Hepatocyte (in vitro differentiated cells): Measurements from ENCODE around the gene DTNA. TPM values are rescaled to one million over a fixed set of nuclear protein-coding genes. Genes with fewer than 3 reads are reported as not detected.

Source experiments
- DNase-seq: peaks from one replicate; pipeline ENCODE4 v3.0.0-alpha.2; 2016; ENCODE audit warnings: low spot score
- H2AFZ ChIP-seq: fragments of 200-600 bp; sonication (generic); 2 replicates; pipeline ENCODE4 v1.6.0; 2016; ENCODE audit warnings: antibody characterized with exemption, mild to moderate bottlenecking
- H3K27ac ChIP-seq: fragments of 200-600 bp; sonication (generic); 2 replicates; pipeline ENCODE4 v1.5.1; 2016; ENCODE audit warnings: mild to moderate bottlenecking
- H3K27me3 ChIP-seq: fragments of 200-600 bp; sonication (generic); 2 replicates; pipeline ENCODE4 v1.6.1; 2016
- H3K36me3 ChIP-seq: fragments of 200-600 bp; sonication (generic); replicated peaks from 2 replicates; pipeline ENCODE4 v1.5.1; 2016; ENCODE audit warnings: low read depth; ENCODE audit not compliant: insufficient read depth
- H3K4me1 ChIP-seq: fragments of 200-600 bp; sonication (generic); 2 replicates; pipeline ENCODE4 v1.5.1; 2016; ENCODE audit warnings: mild to moderate bottlenecking, moderate library complexity; ENCODE audit not compliant: insufficient read depth
- H3K4me2 ChIP-seq: fragments of 200-600 bp; sonication (generic); 2 replicates; pipeline ENCODE4 v1.6.0; 2016
- H3K4me3 ChIP-seq: fragments of 200-600 bp; sonication (generic); 2 replicates; pipeline ENCODE4 v1.5.1; 2016; ENCODE audit warnings: mild to moderate bottlenecking
- H3K79me2 ChIP-seq: fragments of 200-600 bp; sonication (generic); 2 replicates; pipeline ENCODE4 v1.6.0; 2017; ENCODE audit warnings: mild to moderate bottlenecking
- H3K9me2 ChIP-seq: fragments of 200-600 bp; sonication (generic); replicated peaks from 2 replicates; pipeline ENCODE4 v1.6.0; 2017; ENCODE audit warnings: mild to moderate bottlenecking; ENCODE audit not compliant: insufficient read depth
- H3K9me3 ChIP-seq: fragments of 200-600 bp; sonication (generic); 2 replicates; pipeline ENCODE4 v1.5.1; 2016; ENCODE audit warnings: low read depth, mild to moderate bottlenecking
- H4K20me1 ChIP-seq: fragments of 200-600 bp; sonication (generic); 2 replicates; pipeline ENCODE4 v1.6.0; 2016; ENCODE audit warnings: mild to moderate bottlenecking; ENCODE audit not compliant: insufficient read depth, poor library complexity, severe bottlenecking
- CTCF ChIP-seq: fragments of 200-600 bp; sonication (generic); IDR thresholded peaks from 2 replicates; pipeline ENCODE4 v1.5.1; 2016; ENCODE audit warnings: antibody characterized with exemption, mild to moderate bottlenecking; ENCODE audit not compliant: poor library complexity
- EZH2 ChIP-seq: fragments of 200-600 bp; sonication (generic); IDR thresholded peaks from 2 replicates; pipeline ENCODE4 v1.6.1; 2016; ENCODE audit warnings: antibody characterized with exemption, mild to moderate bottlenecking, borderline replicate concordance
- EZH2phosphoT487 ChIP-seq: fragments of 200-600 bp; sonication (generic); IDR thresholded peaks from one replicate; pipeline ENCODE4 v1.6.1; 2018; ENCODE audit warnings: antibody characterized with exemption, mild to moderate bottlenecking, low read depth, moderate library complexity; ENCODE audit not compliant: unreplicated experiment, severe bottlenecking
- WGBS: methylation state at CpG from one replicate; pipeline ENCODE4 v1.1.6; 2016; ENCODE audit warnings: low lambda C conversion rate; ENCODE audit errors: missing lambda C conversion rate; 5-methylcytosine and 5-hydroxymethylcytosine counted together
- polyA plus RNA-seq: library from polyadenylated mRNA; unstranded; fragments of >200 nt; fragmentation: Nextera tagmentation; extraction: Ambion mirVana; gene quantifications from 2 replicates; pipeline ENCODE4 v1.2.1, GENCODE V29; 2016
- total RNA-seq: library from RNA; depleted of rRNA; stranded (reverse); fragments of >200 nt; gene quantifications from 2 replicates; pipeline ENCODE4 v1.2.3, GENCODE V29; 2014

The DTNA gene
- total and polyA plus RNA-seq, 2 experiments from 2014 or later: 18.3 to 34.0 TPM

GRCh38 chr18:34802959-34803358 is 92.9 kb downstream of the DTNA start:
- WGBS: 59% methylated on average over 3 of the region's 3 CpGs
- H2AFZ ChIP-seq: no peak overlapping the region
- TF ChIP-seq CTCF (no peak), EZH2phosphoT487 (no peak), EZH2 (no peak)

GRCh38 chr18:34803877-34804400 is 93.8 kb downstream of the DTNA start:
- Histone ChIP-seq H4K20me1 (no peaks in the 10 kb centered on the region), H3K4me2 (no peak overlapping the region), H2AFZ (no peak overlapping the region), H3K4me1 (no peaks in the 10 kb centered on the region), H3K79me2 (no peaks in the 10 kb centered on the region), H3K27ac (no peak overlapping the region), H3K9me3 (no peaks in the 10 kb centered on the region), H3K4me3 (no peak overlapping the region), H3K27me3 (no peaks in the 10 kb centered on the region), H3K9me2 (no peaks in the 10 kb centered on the region), H3K36me3 (no peaks in the 10 kb centered on the region)
- DNase-seq: no peak
- TF ChIP-seq EZH2 (no peak), CTCF (no peak), EZH2phosphoT487 (no peak)
- 78% methylated on average over 5 of the region's 5 CpGs for WGBS

More at GRCh38 chr18:34802959-34803358, 92.9 kb downstream of the DTNA start:
- Histone ChIP-seq H3K9me3 (no peaks in the 10 kb centered on the region), H3K4me2 (no peak overlapping the region), H3K79me2 (no peaks in the 10 kb centered on the region), H3K4me3 (no peak overlapping the region), H3K27ac (no peak overlapping the region), H3K9me2 (no peaks in the 10 kb centered on the region), H3K36me3 (no peaks in the 10 kb centered on the region), H4K20me1 (no peaks in the 10 kb centered on the region), H3K4me1 (no peaks in the 10 kb centered on the region), H3K27me3 (no peaks in the 10 kb centered on the region)
- DNase-seq: no peak

- Histone ChIP-seq H3K9me3 (no peaks in the 10 kb centered on the region), H3K4me3 (no peak overlapping the region), H2AFZ (no peak overlapping the region), H3K36me3 (no peaks in the 10 kb centered on the region), H3K4me1 (no peaks in the 10 kb centered on the region), H3K79me2 (no peaks in the 10 kb centered on the region), H3K27me3 (no peaks in the 10 kb centered on the region), H3K4me2 (no peak overlapping the region), H3K27ac (no peak overlapping the region), H3K9me2 (no peaks in the 10 kb centered on the region), H4K20me1 (no peaks in the 10 kb centered on the region)
- DNase-seq: no peak
- WGBS: 91% methylated on average over 7 of the region's 7 CpGs
- no peak for TF ChIP-seq EZH2phosphoT487
- TF ChIP-seq CTCF: no peak
- no peak for TF ChIP-seq EZH2
Measured at GRCh38 chr18:34805103-34805877, 95.2 kb downstream of the DTNA start.
